PFSK-1 (cell line): ENCODE measurements around the gene BTBD9.

Source experiments
- FOXP2 ChIP-seq: optimal IDR thresholded peaks from 2 replicates; pipeline ENCODE3; 2011; ENCODE audit warnings: borderline replicate concordance, control low read depth, inconsistent platforms; ENCODE audit not compliant: insufficient read depth; ENCODE audit errors: extremely low read length, extremely low read depth
- POLR2AphosphoS5 ChIP-seq: IDR thresholded peaks from 2 replicates; pipeline ENCODE4 v1.6.1; 2012; ENCODE audit warnings: low read depth, mild to moderate bottlenecking, control low read depth, low read length, moderate library complexity
- SIN3A ChIP-seq: IDR thresholded peaks from 2 replicates; pipeline ENCODE4 v1.6.1; 2012; ENCODE audit warnings: mild to moderate bottlenecking, low read length, moderate library complexity, borderline replicate concordance; ENCODE audit not compliant: insufficient read depth
- TAF1 ChIP-seq: IDR thresholded peaks from 2 replicates; pipeline ENCODE4 v1.6.1; 2012; ENCODE audit warnings: low read length, control low read depth, borderline replicate concordance; ENCODE audit not compliant: insufficient read depth
- TF ChIP-seq, protein P1 (sequence below), 2 experiments: IDR thresholded peaks; 2 replicates each; pipeline versions ENCODE4 v1.6.1 to v1.8.0; 2011 to 2012; ENCODE audit warnings: low read depth in 2 of 2, low read length in 2 of 2, control low read depth in 1 of 2, inconsistent platforms in 1 of 2, mild to moderate bottlenecking in 1 of 2, moderate library complexity in 1 of 2; ENCODE audit not compliant: insufficient read depth in 1 of 2

BTBD9 gene

GRCh38 chr6:38282911-38283310 is 356.8 kb downstream of the BTBD9 start:
- TF ChIP-seq, protein P1, sequence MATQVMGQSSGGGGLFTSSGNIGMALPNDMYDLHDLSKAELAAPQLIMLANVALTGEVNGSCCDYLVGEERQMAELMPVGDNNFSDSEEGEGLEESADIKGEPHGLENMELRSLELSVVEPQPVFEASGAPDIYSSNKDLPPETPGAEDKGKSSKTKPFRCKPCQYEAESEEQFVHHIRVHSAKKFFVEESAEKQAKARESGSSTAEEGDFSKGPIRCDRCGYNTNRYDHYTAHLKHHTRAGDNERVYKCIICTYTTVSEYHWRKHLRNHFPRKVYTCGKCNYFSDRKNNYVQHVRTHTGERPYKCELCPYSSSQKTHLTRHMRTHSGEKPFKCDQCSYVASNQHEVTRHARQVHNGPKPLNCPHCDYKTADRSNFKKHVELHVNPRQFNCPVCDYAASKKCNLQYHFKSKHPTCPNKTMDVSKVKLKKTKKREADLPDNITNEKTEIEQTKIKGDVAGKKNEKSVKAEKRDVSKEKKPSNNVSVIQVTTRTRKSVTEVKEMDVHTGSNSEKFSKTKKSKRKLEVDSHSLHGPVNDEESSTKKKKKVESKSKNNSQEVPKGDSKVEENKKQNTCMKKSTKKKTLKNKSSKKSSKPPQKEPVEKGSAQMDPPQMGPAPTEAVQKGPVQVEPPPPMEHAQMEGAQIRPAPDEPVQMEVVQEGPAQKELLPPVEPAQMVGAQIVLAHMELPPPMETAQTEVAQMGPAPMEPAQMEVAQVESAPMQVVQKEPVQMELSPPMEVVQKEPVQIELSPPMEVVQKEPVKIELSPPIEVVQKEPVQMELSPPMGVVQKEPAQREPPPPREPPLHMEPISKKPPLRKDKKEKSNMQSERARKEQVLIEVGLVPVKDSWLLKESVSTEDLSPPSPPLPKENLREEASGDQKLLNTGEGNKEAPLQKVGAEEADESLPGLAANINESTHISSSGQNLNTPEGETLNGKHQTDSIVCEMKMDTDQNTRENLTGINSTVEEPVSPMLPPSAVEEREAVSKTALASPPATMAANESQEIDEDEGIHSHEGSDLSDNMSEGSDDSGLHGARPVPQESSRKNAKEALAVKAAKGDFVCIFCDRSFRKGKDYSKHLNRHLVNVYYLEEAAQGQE (IDR thresholded peaks at IDR 0.05; ENCODE audit: insufficient read depth in 1 of 2, low read depth in 2 of 2, low read length in 2 of 2): no peak
- TF ChIP-seq SIN3A (no peak), POLR2AphosphoS5 (no peak), FOXP2 (no peak), TAF1 (no peak)

DNA sequence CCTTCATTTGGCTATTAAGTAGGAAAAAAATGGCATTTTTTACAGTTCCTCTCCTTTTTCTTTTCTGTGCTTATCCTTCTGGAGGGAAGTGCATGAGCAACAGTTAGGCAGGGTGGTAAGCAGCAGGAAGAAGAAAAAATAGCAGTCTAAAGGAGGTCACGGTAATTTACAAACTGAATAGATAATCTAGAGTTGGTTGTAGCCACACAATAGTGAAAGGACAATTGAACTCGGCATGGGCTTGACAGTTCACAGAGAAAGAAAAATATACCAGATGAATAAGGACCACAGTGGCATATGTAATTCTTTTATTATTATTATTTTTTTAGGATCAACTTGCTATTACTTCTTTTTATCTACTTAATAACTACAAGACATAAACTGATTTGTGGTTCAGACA is 358.6 kb downstream of the BTBD9 start:
- TF ChIP-seq POLR2AphosphoS5: no peak
- TF ChIP-seq, protein P1 (IDR thresholded peaks at IDR 0.05; ENCODE audit: insufficient read depth in 1 of 2, low read depth in 2 of 2, low read length in 2 of 2): no peak
- TF ChIP-seq TAF1: no peak

DNA sequence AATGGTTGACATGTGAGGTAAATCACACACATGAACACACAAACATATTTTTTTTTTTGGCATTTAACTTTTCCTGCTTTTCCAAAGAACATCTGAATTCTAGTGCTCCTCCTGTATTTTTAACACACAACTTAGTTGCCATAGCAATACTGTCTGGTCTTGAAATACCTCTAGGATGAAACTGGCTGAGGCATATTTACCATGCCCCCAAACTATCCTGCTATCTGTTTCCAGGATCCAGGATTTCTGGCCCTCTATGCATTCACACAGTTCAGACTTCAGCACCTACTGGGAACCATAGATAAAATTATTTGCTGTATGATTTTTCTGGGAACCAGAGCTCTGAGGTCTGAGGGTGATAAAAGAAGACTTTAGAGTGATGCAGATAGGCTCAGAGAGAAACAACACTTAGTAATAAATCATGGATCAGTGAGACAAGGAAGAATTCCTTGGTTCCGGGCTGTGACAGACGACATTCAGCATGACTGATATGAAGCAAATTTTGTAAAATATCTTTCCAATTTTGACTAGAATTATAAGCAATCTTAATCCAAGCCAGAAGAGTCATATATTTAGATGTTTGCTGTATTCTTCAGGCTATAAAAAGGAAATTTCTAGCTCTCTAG is 359.7 kb downstream of the BTBD9 start:
- TF ChIP-seq TAF1 (no peak), POLR2AphosphoS5 (no peak), FOXP2 (no peak), SIN3A (no peak)
- TF ChIP-seq, protein P1 (IDR thresholded peaks at IDR 0.05; ENCODE audit: insufficient read depth in 1 of 2, low read depth in 2 of 2, low read length in 2 of 2): no peak

- TF ChIP-seq SIN3A (no peak), POLR2AphosphoS5 (no peak)
These were observed 360.3 kb downstream of the BTBD9 start for GRCh38 chr6:38279423-38279822.

DNA sequence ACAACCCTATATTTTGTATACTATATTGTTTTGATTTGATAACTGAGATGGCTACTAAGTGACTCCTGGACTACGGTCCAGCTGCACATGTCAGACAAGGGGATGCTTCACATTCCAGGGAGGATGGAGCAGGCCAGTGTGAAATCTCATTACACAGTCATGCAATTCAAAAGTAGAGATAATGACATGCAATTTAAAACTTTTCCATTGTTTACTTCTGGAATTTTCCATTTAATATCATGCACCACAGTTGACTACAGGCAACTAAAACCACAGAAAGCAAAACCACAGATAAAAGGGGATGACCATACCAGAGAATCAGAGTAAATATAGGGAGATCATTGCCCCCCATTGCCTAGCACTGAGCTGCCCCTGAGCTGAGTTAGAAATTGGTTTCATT is 366.4 kb downstream of the BTBD9 start:
- TF ChIP-seq SIN3A: no peak
- no peak for TF ChIP-seq TAF1
- TF ChIP-seq, protein P1 (IDR thresholded peaks at IDR 0.05; ENCODE audit: insufficient read depth in 1 of 2, low read depth in 2 of 2, low read length in 2 of 2): no peak
- TF ChIP-seq FOXP2: no peak
- no peak for TF ChIP-seq POLR2AphosphoS5
